HEK293 (cell line): ENCODE measurements around the gene MYH15.

ENCODE experiments used
- CTCF ChIA-PET: fragments of 350-600 bp; formaldehyde crosslinking; extraction: SDS; loops from one replicate; lab custom pipeline; 2021; ENCODE audit warnings: antibody characterized with exemption; lab: Yijun Ruan, JAX
- POLR2A ChIA-PET: fragments of 300-600 bp; formaldehyde crosslinking; extraction: SDS; loops from one replicate; lab custom pipeline; 2020; ENCODE audit warnings: antibody characterized with exemption, inconsistent platforms; lab: Yijun Ruan, JAX
- H3K27ac ChIP-seq: fragments of 200-500 bp; sonication (Bioruptor generic); 2 replicates; pipeline ENCODE4 v1.5.1; 2014; ENCODE audit warnings: low read depth, low read length, control low read depth, inconsistent platforms; ENCODE audit errors: extremely low read depth
- H3K36me3 ChIP-seq, 2 experiments: fragments of 200-500 bp in 1 of 2; sonication (Bioruptor generic) in 1 of 2; 1 replicate in 1 of 2; 2 replicates in 1 of 2; pipeline ENCODE4 v1.5.1; 2014 to 2017; ENCODE audit warnings: inconsistent platforms in 2 of 2, low read length in 2 of 2; ENCODE audit not compliant: control insufficient read depth in 2 of 2, insufficient read depth in 1 of 2
- H3K4me1 ChIP-seq: fragments of 200-500 bp; sonication (Bioruptor generic); 2 replicates; pipeline ENCODE4 v1.5.1; 2014; ENCODE audit warnings: mild to moderate bottlenecking, low read length, inconsistent platforms; ENCODE audit not compliant: control insufficient read depth, insufficient read depth
- H3K4me3 ChIP-seq: 2 replicates; pipeline ENCODE4 v1.5.1; 2011; ENCODE audit warnings: low read depth, mild to moderate bottlenecking, control low read depth, low read length, moderate library complexity
- H3K9me3 ChIP-seq: fragments of 200-500 bp; sonication (Bioruptor generic); 2 replicates; pipeline ENCODE4 v1.5.1; 2014; ENCODE audit warnings: low read depth, low read length, inconsistent platforms; ENCODE audit not compliant: control insufficient read depth, insufficient read depth
- AEBP2 ChIP-seq: fragments of 450-650 bp; formaldehyde crosslinking; IDR thresholded peaks from 2 replicates; pipeline ENCODE4 v1.5.1; 2016; ENCODE audit warnings: missing biosample characterization, missing genetic modification characterization, borderline replicate concordance
- BCL11A ChIP-seq: fragments of 450-650 bp; formaldehyde crosslinking; IDR thresholded peaks from 2 replicates; pipeline ENCODE4 v1.5.1; 2016; ENCODE audit warnings: low read depth, missing biosample characterization, missing genetic modification characterization
- BCL6B ChIP-seq: fragments of 450-650 bp; formaldehyde crosslinking; IDR thresholded peaks from 2 replicates; pipeline ENCODE4 v1.5.1; 2017; ENCODE audit warnings: missing biosample characterization, missing genetic modification characterization
- EGR2 ChIP-seq: fragments of 450-650 bp; formaldehyde crosslinking; IDR thresholded peaks from 2 replicates; pipeline ENCODE4 v1.5.1; 2016; ENCODE audit warnings: low read depth, missing biosample characterization, missing genetic modification characterization
- KLF1 ChIP-seq: fragments of 450-650 bp; formaldehyde crosslinking; IDR thresholded peaks from 2 replicates; pipeline ENCODE4 v1.5.1; 2016; ENCODE audit warnings: missing biosample characterization, missing genetic modification characterization
- PRDM2 ChIP-seq: fragments of 450-650 bp; formaldehyde crosslinking; IDR thresholded peaks from 2 replicates; pipeline ENCODE4 v1.5.1; 2016; ENCODE audit warnings: missing biosample characterization, missing genetic modification characterization, borderline replicate concordance
- SCRT1 ChIP-seq: fragments of 450-650 bp; formaldehyde crosslinking; IDR thresholded peaks from 2 replicates; pipeline ENCODE4 v1.5.1; 2016; ENCODE audit warnings: missing biosample characterization, missing genetic modification characterization, borderline replicate concordance
- ZBTB11 ChIP-seq: fragments of 450-650 bp; formaldehyde crosslinking; conservative IDR thresholded peaks from 2 replicates; pipeline ENCODE4 v1.5.1; 2016; ENCODE audit warnings: low read depth, missing biosample characterization, missing genetic modification characterization
- ZBTB6 ChIP-seq: fragments of 450-650 bp; formaldehyde crosslinking; IDR thresholded peaks from 2 replicates; pipeline ENCODE4 v1.5.1; 2017; ENCODE audit warnings: missing biosample characterization, missing genetic modification characterization
- ZIC2 ChIP-seq: fragments of 450-650 bp; formaldehyde crosslinking; IDR thresholded peaks from 2 replicates; pipeline ENCODE4 v1.5.1; 2016; ENCODE audit warnings: missing biosample characterization, missing genetic modification characterization
- ZNF138 ChIP-seq: fragments of 450-650 bp; formaldehyde crosslinking; IDR thresholded peaks from 2 replicates; pipeline ENCODE4 v1.5.1; 2016; ENCODE audit warnings: missing biosample characterization, missing genetic modification characterization, borderline replicate concordance
- ZNF148 ChIP-seq: fragments of 450-650 bp; formaldehyde crosslinking; IDR thresholded peaks from 2 replicates; pipeline ENCODE4 v1.5.0; 2017; ENCODE audit warnings: missing biosample characterization, missing genetic modification characterization, borderline replicate concordance
- ZNF174 ChIP-seq: fragments of 450-650 bp; formaldehyde crosslinking; IDR thresholded peaks from 2 replicates; pipeline ENCODE4 v1.5.0; 2017; ENCODE audit warnings: missing biosample characterization, mild to moderate bottlenecking, missing genetic modification characterization
- ZNF184 ChIP-seq: fragments of 450-650 bp; IDR thresholded peaks from 2 replicates; pipeline ENCODE4 v1.5.1; 2018; ENCODE audit warnings: missing biosample characterization, mild to moderate bottlenecking, missing genetic modification characterization
- ZNF19 ChIP-seq: fragments of 450-650 bp; formaldehyde crosslinking; IDR thresholded peaks from 2 replicates; pipeline ENCODE4; 2016; ENCODE audit warnings: missing biosample characterization, missing genetic modification characterization, low read depth
- ZNF394 ChIP-seq: fragments of 450-650 bp; formaldehyde crosslinking; IDR thresholded peaks from 2 replicates; pipeline ENCODE4 v1.5.1; 2016; ENCODE audit warnings: missing biosample characterization, missing genetic modification characterization, mild to moderate bottlenecking, moderate library complexity, borderline replicate concordance
- ZNF423 ChIP-seq: fragments of 450-650 bp; formaldehyde crosslinking; IDR thresholded peaks from 2 replicates; pipeline ENCODE4 v1.5.1; 2016; ENCODE audit warnings: missing biosample characterization, missing genetic modification characterization
- ZNF530 ChIP-seq: fragments of 450-650 bp; formaldehyde crosslinking; IDR thresholded peaks from 2 replicates; pipeline ENCODE4 v1.5.1; 2016; ENCODE audit warnings: low read depth, missing biosample characterization, missing genetic modification characterization
- ZNF639 ChIP-seq: fragments of 450-650 bp; formaldehyde crosslinking; IDR thresholded peaks from 2 replicates; pipeline ENCODE4 v1.5.1; 2016; ENCODE audit warnings: missing biosample characterization, missing genetic modification characterization
- ZNF664 ChIP-seq: fragments of 450-650 bp; formaldehyde crosslinking; IDR thresholded peaks from 2 replicates; pipeline ENCODE4 v1.5.1; 2016; ENCODE audit warnings: missing biosample characterization, missing genetic modification characterization

MYH15 gene

GRCh38 chr3:108430540-108430939, 79.9 kb downstream of the MYH15 start (continued):
- TF ChIP-seq ZNF138 (tag by site-specific recombination) (no peak), ZIC2 (tag by site-specific recombination) (no peak), ZBTB6 (tag by site-specific recombination) (no peak), ZNF664 (no peak), ZNF639 (tag by site-specific recombination) (no peak), EGR2 (no peak), PRDM2 (no peak), ZNF394 (tag by site-specific recombination) (no peak), ZNF19 (tag by site-specific recombination) (no peak), KLF1 (tag by site-specific recombination) (no peak)

- ChIA-PET CTCF (no interaction called here), POLR2A (no interaction called here)
- H3K9me3 ChIP-seq = no peaks in the 10 kb centered on the region
- no peak overlapping the region for H3K4me3 ChIP-seq
- no peaks in the 10 kb centered on the region for H3K36me3 ChIP-seq
- H3K27ac ChIP-seq = no peak overlapping the region
- no peaks in the 10 kb centered on the region for H3K4me1 ChIP-seq
- TF ChIP-seq ZNF148 (tag by site-specific recombination) (no peak), ZNF184 (no peak), ZNF423 (tag by site-specific recombination) (no peak), SCRT1 (no peak), BCL6B (tag by site-specific recombination) (no peak), AEBP2 (tag by site-specific recombination) (no peak), ZNF530 (tag by site-specific recombination) (no peak), BCL11A (tag by site-specific recombination) (no peak), ZBTB11 (tag by site-specific recombination) (no peak), ZNF174 (tag by site-specific recombination) (no peak)
Measured at GRCh38 chr3:108428586-108428985, 81.8 kb downstream of the MYH15 start.
